Vagina (tissue), 2 donors: ENCODE results near the gene KRT6A. TPM values are rescaled to one million over a fixed set of nuclear protein-coding genes. Genes with fewer than 3 reads are reported as not detected.

Experiments
- DNase-seq, 2 donors: peaks; one replicate each; pipeline ENCODE4 v3.0.0-alpha.2; 2017; ENCODE audit errors: extremely low spot score in 2 of 2
- H3K27ac ChIP-seq: fragments of 200-600 bp; sonication (generic); one replicate; pipeline ENCODE4 v1.5.1; 2019
- H3K27me3 ChIP-seq: fragments of 200-600 bp; sonication (generic); one replicate; pipeline ENCODE4 v1.5.1; 2019
- H3K36me3 ChIP-seq, 2 donors: fragments of 200-600 bp; sonication (generic); one replicate each; pipeline ENCODE4 v1.5.1; 2017 to 2019
- H3K4me1 ChIP-seq: fragments of 200-600 bp; sonication (generic); one replicate; pipeline ENCODE4 v1.5.1; 2019
- H3K4me3 ChIP-seq, 2 donors: fragments of 200-600 bp; sonication (generic); 1 replicate in 1 of 2; 2 replicates in 1 of 2; pipeline ENCODE4 v1.5.1; 2016 to 2019
- H3K9me3 ChIP-seq: fragments of 200-600 bp; sonication (generic); one replicate; pipeline ENCODE4 v1.5.1; 2019
- POLR2A ChIP-seq, 2 donors: fragments of 450-650 bp; IDR thresholded peaks; one replicate each; pipeline ENCODE4 v1.6.1; 2017; ENCODE audit warnings: antibody characterized with exemption in 2 of 2, mild to moderate bottlenecking in 2 of 2, moderate library complexity in 2 of 2
- POLR2AphosphoS5 ChIP-seq, 2 donors: sonication (generic); formaldehyde crosslinking; IDR thresholded peaks; one replicate each; pipeline ENCODE4 v1.9.0; 2017; ENCODE audit warnings: antibody characterized with exemption in 2 of 2, mild to moderate bottlenecking in 2 of 2, low read depth in 1 of 2; ENCODE audit not compliant: insufficient read depth in 1 of 2
- intact Hi-C: fragments of 100-400 bp; cut with DNase I; formaldehyde crosslinking; loops from one replicate; pipeline ENCODE4 v1.15.1; 2023
- total RNA-seq: library from RNA; depleted of rRNA; stranded (reverse); fragments of >200 nt; gene quantifications from one replicate; pipeline ENCODE4 v1.2.3, GENCODE V29; 2016
- TF ChIP-seq, protein P1 (sequence below), 3 experiments: fragments of 450-650 bp in 2 of 3; fragments of 200-600 bp in 1 of 3; sonication (generic) in 1 of 3; IDR thresholded peaks; one replicate each; pipeline ENCODE4 v1.5.1; 2017 to 2019; ENCODE audit warnings: antibody characterized with exemption in 3 of 3, mild to moderate bottlenecking in 2 of 3, moderate library complexity in 2 of 3

The KRT6A gene
- total RNA-seq, 1 donor from 2014 or later = 7,258 TPM

DNA sequence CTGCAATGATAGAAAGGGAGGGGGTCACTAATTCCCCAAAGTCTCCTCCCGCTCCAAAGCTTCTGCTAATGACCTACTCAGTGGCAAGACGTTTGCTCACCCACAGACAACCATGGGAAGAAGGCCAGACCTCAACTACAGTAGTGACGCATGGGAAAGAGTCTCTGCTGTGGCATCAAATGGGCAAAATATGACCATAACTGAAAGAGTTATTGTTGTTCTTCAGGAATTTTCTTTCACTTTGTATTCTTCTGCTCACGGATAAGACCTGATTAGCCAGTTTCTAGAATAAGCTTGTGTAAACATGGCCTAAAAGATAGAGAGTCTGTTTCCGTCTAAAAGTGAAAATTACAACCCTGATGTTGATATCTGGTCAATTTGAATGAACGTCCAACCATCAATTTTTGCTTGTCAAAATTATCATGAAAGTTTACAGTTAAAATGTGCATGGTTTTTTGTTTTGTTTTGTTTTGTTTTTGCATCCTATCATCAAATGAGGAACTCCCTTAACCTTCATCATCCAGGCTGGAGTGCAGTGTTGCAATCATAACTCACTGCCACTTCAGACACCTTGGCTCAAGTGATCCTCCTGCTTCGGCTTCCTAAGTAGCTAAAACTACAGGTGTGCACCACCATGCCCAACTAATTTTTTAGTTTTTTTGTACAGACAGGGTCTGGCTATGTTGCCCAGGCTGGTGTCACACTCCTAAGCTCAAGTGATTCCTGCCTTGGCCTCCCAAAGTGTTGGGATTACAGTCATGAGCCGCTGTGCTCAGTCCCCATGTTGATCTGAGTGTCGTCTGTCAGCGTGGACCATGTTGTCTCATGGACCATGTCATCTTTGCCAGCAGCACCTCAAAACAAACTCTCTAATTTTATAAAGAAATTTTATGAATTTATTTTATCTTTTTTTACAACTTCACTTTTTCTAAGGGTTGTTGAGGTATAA, 48.1 kb downstream of the KRT6A start:
- no peak overlapping the region for H3K27ac ChIP-seq
- intact Hi-C loops = no loop called here
- no peak overlapping the region for H3K4me3 ChIP-seq
- no peaks in the 10 kb centered on the region for H3K36me3 ChIP-seq
- no peaks in the 10 kb centered on the region for H3K27me3 ChIP-seq
- TF ChIP-seq POLR2AphosphoS5 (IDR thresholded peaks at IDR 0.05; ENCODE audit: insufficient read depth in 1 of 2, low read depth in 1 of 2) (no peak), POLR2A (IDR thresholded peaks at IDR 0.05) (no peak)
- TF ChIP-seq, protein P1, sequence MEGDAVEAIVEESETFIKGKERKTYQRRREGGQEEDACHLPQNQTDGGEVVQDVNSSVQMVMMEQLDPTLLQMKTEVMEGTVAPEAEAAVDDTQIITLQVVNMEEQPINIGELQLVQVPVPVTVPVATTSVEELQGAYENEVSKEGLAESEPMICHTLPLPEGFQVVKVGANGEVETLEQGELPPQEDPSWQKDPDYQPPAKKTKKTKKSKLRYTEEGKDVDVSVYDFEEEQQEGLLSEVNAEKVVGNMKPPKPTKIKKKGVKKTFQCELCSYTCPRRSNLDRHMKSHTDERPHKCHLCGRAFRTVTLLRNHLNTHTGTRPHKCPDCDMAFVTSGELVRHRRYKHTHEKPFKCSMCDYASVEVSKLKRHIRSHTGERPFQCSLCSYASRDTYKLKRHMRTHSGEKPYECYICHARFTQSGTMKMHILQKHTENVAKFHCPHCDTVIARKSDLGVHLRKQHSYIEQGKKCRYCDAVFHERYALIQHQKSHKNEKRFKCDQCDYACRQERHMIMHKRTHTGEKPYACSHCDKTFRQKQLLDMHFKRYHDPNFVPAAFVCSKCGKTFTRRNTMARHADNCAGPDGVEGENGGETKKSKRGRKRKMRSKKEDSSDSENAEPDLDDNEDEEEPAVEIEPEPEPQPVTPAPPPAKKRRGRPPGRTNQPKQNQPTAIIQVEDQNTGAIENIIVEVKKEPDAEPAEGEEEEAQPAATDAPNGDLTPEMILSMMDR (IDR thresholded peaks at IDR 0.05) = no peak
- no peaks in the 10 kb centered on the region for H3K9me3 ChIP-seq
- DNase-seq = no peak
- H3K4me1 ChIP-seq = no peaks in the 10 kb centered on the region

DNA sequence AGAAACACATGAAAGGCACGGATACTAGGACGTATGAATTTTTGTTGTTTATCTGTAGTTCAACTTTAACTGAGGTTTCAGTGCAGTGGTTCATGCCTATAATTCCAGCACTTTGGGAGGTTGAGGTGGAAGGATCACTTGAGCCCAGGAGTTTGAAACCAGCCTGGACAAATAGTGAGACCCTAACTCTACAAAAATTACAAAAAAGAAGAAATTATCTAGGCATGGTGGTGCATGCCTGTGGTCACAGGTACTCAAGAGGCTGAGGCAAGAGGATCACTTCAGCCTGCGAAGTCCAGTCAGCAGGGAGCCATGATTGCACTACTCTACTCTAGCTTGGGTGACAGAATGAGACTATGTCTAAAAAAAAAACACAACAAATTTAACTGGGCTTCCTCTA, 49.1 kb downstream of the KRT6A start:
- intact Hi-C loops = no loop called here
- H3K4me3 ChIP-seq = no peak overlapping the region
- H3K36me3 ChIP-seq = no peaks in the 10 kb centered on the region
- DNase-seq = no peak
- no peak overlapping the region for H3K27ac ChIP-seq
- H3K27me3 ChIP-seq = no peaks in the 10 kb centered on the region
- H3K9me3 ChIP-seq = no peaks in the 10 kb centered on the region
- peaks cover 7% of the 10 kb centered on the region for H3K4me1 ChIP-seq
- TF ChIP-seq POLR2AphosphoS5 (IDR thresholded peaks at IDR 0.05; ENCODE audit: insufficient read depth in 1 of 2, low read depth in 1 of 2) = no peak
- TF ChIP-seq, protein P1 (IDR thresholded peaks at IDR 0.05) = no peak
- no peak for TF ChIP-seq POLR2A (IDR thresholded peaks at IDR 0.05)

DNA sequence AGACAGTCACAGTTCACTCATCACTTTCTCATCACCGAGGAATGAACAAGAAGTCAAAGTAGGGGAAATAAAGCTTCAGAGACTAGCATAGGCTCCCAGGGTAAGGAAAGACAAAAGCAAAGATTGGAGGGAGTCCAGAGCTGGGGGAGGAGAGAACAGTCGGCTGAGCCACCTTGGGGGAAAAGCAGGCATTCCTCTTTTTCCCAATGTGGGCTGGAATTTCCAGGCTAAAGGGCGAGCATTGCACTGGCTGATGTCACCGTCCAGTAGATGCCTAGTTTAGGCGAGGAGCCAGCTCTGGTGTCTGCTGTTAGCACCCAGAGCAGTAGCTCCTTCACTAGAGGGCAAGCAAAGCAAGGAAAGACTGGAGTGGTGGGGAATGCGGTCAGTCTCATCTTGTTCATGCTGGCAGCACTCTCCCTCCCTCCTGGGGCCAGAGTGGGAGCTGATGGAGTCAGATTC, 50.4 kb downstream of the KRT6A start:
- Histone ChIP-seq H3K4me3 (no peak overlapping the region), H3K27me3 (no peaks in the 10 kb centered on the region), H3K36me3 (no peaks in the 10 kb centered on the region), H3K4me1 (peaks cover 18% of the 10 kb centered on the region), H3K27ac (no peak overlapping the region), H3K9me3 (no peaks in the 10 kb centered on the region)
- TF ChIP-seq POLR2AphosphoS5 (IDR thresholded peaks at IDR 0.05; ENCODE audit: insufficient read depth in 1 of 2, low read depth in 1 of 2) = no peak
- no peak for TF ChIP-seq POLR2A (IDR thresholded peaks at IDR 0.05)
- TF ChIP-seq, protein P1 (IDR thresholded peaks at IDR 0.05) = no peak
- no peak for DNase-seq
- intact Hi-C loops = no loop called here

DNA sequence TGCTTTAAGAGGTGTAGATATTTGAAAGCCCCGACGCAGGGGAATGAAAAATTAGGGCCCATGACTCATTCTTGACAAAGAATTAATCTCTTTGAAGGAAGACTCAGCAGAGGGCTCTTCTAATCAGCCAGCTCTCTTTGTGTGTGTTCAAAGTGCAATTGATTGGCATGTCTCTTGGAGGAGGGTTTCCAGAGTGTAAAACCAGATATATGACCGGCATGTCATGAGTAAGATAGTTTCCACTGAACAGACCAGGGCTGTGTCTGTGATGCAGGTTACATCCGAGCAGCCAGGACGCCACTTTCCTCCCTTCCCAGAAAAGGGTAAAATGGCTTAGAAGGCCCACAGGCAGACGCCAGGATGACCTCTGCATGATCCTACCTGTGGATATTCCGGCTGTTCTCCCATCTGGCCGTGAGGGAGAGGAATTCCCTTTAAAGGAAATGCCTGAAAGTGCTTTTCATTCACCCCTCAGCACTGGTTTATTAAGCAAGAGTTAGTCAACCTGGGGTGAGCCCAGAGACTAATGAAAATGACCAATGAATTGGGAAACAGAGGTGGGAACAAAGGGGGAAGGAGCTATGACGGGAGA, 51.6 kb downstream of the KRT6A start:
- no peak overlapping the region for H3K27ac ChIP-seq
- H3K4me1 ChIP-seq = peaks cover 31% of the 10 kb centered on the region
- no peaks in the 10 kb centered on the region for H3K27me3 ChIP-seq
- H3K4me3 ChIP-seq = no peak overlapping the region
- intact Hi-C loops = no loop called here
- H3K36me3 ChIP-seq = no peaks in the 10 kb centered on the region
- no peaks in the 10 kb centered on the region for H3K9me3 ChIP-seq
- peak in 1 of 2 donors; percentile 71 for DNase-seq
- TF ChIP-seq, protein P1 (IDR thresholded peaks at IDR 0.05) = no peak
- TF ChIP-seq POLR2A (IDR thresholded peaks at IDR 0.05) (no peak), POLR2AphosphoS5 (IDR thresholded peaks at IDR 0.05; ENCODE audit: insufficient read depth in 1 of 2, low read depth in 1 of 2) (no peak)
